NCI-H1092 treated with DMSO at 0.1 percent for 48 hours (cell line): ENCODE data around the gene TBRG4.
"Not testable (repeated sequence)": the region's sequence is repeated elsewhere in the genome, so short reads cannot be mapped to it uniquely, and the experiment has no call there.

Experiments used
- DNase-seq: peaks from one replicate; lab custom pipeline; 2025; lab: John Stamatoyannopoulos, UW

TBRG4 gene

DNA sequence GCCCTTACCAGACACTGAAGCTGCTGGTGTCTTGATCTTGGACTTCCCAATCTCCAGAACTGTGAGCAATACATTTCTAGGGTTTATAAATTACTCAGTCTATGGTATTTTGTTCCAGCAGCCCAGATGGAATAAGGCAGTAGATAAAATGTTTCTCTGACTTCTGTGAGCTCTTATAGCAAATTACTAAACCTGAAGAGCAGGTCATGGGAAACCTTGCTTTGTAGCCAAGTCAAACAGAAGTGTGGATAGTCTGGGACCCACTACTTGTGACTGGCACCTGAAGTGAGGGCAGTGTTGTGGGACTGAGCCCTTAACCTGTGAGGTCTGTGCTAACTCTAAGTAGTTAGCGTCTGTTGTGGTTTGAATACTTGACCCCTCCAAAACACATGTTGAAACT, 4.6 kb upstream of the TBRG4 start:
- DNase-seq = no peak

DNA sequence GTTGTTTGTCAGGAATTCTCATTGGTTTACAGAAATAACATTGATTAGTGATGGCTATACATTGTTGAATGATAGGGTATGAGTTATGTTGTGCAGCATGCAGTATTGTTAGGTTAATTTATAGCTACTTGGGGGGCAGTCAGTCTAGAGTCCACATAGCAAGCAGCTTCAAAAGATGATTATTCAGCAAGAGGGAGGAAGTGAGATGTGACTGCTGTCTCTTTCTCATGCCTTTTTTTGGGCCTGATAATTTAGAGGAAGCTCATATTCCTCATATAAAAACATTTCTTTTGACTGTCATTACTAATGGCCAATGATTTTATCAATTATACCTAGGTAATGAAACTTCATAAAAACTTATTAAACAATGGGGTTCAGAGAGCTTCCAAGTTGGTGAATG, 3.4 kb upstream of the TBRG4 start:
- no peak for DNase-seq

DNA sequence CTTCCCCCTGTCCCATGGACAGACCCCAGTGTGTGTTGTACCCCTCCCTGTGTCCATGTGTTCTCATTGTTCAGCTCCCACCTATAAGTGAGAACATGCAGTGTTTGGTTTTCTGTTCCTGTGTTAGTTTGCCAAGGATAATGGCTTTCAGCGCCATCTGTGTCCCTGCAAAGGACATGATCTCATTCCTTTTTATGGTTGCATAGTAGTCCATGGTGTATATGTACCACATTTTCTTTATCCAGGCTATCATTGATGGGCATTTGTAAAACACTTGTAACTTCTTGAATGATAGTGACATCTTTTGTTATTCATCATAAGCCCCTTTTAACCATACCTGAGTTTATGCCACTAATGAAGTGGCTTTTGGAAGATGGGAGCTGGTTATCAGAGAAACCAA, 2.8 kb upstream of the TBRG4 start:
- not testable (repeated sequence) for DNase-seq

DNA sequence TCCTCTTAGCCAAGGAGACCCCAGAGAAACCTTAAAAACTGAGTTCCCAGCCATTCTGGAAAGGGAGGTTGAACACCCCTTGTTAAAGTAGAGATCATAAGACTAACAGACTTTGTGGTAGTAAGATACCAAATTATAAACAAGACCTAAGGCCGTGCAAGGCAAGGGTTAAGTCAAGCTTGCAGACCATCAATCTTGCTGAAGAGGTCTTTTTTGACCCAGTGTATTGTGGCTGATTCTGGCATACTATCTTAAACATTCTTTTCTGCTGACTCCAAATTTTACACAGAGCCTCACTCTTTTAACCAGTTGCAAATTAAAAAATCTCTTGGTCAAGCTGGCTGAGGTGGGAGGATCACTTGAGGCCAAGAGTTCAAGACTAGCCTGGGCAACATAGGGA, 1.2 kb upstream of the TBRG4 start:
- DNase-seq = no peak

DNA sequence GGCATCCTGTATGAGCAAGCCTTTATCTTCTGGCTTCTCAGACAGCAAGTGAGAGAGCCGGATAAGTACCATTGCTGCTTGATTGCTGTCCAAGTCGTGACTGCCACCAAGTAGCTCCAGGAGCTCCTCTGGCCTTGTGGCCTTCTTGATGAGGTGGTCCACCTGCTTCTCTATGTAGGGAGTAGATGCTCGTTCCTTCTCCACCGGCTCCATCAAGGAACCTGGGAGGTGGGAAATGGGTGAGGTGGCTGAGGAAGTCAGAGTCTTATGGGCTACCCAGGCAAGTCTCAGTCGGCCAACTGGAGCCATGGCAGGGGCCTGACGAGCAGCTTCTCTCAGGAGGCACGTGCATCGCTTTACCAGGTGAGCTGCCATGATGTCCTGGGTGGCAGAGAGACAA, 2.6 kb downstream of the TBRG4 start:
- no peak for DNase-seq

DNA sequence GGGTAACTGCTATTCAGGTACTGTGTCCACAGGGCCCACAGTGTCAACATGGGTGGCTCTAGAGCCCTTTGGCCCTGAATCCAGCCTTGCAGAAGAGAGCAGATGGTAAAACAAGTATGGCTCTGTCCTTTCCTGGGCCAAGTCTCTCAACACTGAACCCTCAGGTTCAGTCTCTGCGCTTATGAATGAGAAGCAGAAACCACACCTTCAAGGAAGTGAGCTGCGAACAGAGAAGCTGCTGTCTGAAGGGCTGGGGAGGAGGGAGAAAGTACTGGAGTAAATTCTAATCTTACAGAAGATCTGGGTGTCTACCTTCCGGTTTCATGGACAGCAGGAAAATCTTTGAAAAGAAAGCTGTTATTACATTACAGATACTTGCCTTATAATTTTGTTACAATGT, 4.1 kb downstream of the TBRG4 start:
- no peak for DNase-seq

DNA sequence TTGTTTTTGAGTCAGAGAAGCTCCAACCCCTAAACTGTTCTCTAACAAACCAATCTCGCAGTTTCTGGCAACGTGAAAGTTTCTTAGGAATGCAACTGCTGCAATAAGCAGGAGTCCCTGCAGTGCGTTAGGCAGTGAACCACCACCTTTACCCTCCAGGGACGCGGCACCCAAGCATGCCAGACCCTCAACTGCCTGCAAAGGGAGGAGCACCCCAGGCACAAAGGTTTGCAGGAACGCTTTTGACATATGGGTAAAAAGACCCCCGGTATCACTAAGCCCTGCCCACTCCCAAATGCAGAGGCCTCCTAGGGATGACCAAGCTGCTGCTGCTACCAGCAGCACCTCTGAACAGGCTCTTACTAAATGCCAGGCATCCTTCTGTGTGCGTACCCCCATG, 4.7 kb downstream of the TBRG4 start:
- DNase-seq = no peak

DNA sequence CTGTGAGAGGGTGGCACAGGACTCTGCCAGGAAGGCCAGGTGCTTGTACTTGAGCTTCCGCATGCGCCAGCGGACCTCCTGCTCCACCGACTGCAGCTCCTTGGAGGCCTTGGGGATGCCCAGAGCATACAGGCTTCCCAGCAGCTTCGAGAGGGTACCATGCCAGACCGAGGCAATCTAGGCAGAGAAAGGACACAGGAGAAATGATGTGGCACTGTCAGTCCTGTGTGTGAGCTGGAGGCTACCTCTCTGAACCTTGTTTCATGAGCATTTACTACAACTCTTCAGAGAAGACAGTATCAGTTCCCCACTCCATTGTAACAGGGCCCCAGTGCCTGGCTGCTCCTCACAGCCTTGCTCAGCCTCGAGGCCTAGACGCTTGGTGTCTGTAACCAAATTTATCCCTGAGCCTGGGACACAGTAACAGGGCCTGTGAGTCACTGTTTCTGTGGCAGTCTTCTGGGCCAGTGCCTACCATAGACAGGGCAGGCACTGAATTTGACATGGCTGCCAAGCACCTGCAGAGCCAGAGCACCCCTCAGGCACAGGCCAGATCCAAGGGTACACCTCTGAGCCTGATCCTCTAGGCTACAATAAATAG, 5.8 kb downstream of the TBRG4 start:
- no peak for DNase-seq

DNA sequence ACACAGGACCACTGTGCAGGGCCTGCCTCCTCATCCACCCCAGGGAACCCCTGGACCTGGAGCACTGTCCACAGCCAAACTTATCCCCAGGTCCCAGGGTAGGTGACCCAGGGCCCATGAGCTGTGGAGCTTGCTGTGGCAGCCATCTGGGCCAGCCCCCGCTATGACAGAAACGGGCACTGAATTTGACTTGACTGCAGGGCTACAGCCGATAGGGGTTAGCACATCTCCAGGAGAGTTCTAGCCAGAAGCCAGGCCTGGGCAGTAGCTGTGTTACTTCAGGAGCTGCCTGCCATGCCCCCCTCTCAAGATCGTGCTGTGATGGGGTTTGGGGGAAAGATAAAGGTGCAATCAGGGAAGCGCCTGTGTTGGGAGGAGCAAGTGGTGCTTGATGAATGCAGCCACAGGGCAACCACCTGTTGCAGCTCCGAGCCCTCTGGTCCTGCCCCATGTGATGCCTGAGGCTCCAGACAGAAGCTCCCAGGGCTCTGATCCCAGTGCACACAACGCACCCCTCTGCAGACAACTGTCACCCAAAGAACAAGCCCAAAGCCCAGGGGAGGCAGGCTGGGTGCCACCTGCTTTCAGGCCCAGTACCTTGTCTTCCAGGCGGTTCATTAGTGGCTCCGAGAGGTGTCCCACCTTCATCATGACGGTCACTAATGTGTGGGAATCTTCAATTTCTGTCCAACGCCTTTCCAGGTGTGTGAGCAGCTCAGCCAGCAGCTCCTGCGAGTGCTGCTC, 6.5 kb downstream of the TBRG4 start:
- no peak for DNase-seq

DNA sequence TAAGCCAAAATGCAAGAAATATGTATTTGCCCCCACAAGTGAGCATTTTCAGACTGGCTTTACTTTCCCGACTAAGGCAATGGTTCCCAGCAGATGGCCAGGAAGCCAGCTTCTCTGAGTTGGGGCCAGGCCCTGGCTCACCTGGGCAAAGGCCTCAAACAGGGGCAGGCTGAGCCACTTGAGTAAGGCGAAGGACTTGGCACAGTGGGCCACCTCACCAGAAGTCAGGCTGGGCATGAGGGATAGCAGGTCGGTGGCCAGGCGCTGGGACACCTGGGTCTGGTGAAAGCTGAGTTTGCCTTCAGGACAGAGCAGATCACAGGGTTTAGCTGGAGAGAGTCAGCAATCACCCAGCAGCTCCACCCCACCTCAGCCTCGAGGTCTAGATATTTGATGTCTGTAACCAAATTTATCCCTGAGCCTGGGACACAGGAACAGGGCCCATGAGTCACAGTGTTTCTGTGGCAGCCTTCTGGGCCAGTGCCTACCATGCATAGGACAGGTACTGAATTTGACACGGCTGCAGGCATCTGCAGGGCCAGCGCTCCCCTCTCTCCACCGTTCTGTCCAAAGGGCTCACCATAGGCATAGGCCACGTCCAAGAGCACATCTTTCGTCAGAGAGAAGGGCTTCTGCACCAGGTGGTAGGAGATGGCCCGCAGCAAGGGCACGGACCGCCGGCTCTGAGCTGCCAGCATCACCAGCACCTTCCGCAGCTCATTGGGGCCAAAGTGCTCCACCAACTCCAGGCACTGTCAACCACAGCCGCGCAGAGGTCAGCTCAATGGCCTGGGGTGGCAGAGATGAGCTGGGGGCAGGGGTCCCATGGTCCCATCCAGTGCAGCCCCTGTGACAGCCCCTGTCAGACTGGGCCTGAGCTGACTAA, 7.3 kb downstream of the TBRG4 start:
- DNase-seq = no peak

DNA sequence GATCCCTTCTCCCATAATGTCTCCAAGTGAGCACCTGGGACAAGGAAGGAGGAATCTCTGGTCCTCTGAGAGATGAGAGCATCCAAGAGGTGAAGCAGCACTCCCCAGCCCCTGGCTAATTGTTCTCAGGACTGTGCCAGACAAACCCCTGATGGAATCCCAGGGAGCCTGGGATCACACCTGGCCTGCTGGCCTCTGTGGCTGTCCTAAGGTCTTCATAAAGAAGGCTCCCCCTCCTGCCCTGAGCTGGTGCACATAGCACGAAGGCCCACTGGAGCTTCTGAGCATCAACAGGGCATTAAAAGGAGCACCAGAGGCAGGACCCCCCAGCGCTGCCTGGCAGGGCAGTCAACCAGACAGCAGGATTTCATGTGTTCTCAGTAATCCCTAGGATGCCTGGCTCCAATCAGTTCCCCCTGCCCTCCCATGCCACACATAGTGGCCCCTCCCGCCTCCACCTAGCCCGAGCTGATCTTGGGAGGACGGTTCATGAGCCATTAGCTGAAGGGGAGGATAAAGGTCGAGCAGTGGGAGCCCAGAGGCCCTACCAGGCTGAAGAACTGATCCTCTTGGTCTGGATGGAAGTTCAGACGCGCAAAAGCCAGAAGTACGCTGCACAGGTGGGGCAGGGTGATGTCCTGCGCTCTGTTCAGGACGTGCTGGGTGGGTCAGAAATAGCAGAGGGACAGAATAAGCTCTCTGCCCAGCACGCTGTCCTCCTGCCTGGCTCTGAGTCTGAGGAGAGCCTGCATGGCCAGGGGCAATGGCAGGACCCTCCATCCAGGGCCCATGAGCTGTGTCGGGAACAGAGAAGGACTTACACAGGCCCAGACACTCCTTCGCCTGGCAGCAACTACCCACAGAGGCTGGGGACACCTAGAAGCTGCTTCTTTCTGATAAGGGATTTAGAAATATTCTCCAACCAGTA, 8.4 kb downstream of the TBRG4 start:
- no peak for DNase-seq

DNA sequence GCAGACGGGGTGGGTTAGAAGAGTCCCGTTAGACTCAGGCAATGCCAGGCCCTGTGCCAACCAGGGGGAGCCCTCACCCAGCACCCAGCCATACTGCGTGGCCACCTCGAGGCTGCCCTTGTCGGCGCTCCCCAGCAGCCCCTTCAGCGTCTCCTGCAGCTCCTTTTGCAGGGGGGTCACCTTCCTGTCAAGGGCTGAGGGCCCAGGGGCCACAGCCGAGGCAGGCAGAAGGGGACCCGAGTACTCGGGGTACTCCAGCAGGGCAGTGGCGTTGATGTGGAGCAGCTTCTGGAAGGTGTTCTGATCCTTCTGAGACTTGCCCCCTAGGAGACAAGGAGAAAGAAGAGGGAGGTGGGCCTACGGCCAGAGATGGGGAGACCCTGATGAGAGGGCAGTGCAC, 9.7 kb downstream of the TBRG4 start:
- no peak for DNase-seq

DNA sequence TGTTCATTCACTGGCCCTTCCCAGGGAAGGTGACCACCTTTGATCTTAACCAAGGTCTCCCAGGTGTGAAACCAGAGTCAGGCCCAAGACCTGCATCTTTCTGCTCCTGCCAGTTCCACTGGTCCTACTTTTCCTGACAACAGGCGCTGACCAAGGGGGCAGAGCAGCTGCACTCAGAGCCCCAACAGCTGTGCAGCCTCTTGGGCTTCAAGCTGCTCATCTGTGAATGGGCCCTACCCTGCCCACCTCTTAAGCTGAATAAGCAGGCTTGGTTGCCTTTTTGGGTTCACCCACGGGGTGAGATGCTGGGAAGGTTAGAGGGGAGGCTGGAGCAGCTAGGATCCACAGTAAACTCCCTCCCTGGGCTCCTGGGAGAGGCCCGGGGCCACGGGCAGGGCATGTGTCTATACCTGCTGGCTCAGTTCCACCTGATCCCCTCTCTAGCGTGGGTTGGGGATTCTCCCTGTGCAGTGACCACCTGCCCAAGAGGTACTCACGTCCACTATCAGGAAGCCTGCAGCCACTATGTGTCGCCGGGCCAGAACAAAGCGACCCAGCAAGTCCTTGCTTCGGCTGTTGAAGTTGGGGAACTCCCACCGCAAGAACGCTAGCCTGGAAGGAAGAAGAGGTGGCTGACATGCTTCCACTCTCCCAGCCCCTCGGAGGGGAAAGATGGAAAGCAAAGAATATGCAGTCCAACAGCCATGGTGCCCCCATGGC, 10.6 kb downstream of the TBRG4 start:
- no peak for DNase-seq

DNA sequence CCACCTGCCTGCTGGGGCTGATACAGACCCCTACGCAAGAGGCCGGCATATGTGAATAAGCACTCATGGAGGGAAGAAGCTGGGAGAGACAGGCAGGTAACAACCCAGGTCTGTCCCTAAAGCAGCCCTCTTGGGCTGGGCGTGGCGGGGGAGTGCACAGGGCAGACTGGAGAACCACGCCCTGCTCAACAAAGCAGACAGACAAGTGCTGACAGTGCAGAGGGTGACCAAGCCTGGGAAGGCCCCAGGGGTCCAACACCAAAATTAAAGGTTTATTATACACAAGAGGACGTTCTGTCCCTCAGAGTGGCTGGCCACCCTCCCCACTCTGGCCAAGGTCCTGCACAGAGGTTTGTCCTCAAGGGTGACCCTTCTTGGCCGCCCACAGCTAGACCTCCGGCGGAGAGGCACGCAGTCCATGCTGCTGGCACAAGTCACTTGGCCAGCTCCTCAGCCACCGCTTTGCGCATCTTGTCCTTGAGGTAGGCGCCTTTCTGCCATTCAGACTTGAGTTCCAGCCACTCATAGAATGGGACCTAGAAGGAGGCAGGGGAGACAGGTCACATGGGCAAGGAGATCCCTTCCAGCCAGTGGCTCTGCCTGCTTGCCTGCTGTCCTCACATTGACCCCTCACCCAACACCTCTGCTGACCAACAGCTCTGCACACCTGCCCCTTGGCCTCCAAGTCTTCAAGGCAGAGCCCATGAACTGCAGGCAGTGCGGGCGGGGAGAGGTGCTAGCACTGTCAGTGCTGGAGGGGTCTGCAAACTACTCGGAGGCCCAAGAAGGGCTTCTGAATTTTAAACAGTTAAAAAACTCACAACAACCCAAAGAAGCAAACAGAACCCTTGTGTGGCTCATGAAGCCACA, 11.4 kb downstream of the TBRG4 start:
- no peak for DNase-seq

DNA sequence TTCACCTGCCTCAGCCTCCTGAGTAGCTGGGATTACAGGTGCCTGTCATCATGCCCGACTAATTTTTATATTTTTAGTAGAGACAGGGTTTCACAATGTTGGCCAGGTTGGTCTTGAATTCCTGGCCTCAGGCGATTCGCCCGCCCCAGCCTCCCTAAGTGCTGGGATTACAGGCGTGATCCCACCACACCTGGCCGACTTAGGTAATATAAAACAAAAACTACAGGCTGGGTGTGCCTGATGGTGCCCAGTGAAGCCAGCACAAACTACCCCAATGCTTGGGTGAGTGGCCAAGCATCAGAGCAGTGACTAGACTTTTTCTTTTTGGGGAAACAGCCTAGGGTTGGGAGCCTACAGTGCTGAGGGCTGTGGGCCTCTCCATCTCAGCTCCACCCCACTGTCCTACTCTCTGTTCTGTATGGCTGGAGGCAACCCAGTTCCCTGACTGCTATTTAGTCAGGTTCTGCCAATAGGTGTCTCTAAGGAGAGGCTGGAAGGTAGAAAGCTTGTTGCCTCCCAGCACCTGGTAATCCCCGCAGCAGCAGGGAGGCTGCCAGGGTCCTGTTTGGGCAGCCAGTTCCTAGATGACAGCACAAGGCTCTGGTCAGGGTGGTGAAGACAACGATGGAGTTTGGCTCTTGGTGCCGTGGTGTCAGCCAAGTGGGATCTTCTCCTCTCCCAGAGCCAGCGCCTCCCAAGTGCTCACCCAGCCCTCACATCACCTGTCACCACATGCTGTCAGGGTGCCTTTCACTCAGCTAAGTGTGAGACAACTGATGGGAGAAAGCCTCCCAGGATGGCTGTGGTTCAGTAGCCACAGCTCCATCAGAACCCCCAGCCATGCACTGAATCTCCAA, 12.3 kb downstream of the TBRG4 start:
- no peak for DNase-seq

DNA sequence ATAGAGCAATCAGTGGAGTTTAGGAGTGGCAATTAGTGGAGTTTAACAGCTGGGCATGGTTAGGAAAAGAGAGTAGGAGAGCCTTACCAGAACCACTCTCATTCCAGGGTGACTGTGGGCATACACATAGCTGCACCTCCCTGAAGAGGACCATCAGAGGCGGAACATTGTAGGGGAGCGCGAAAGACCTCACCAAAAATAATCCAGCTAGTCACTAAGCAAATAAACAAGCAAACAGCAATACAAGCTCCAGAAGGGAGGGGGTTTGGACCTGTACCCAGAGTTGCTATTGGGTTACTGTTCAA, 18.6 kb downstream of the TBRG4 start:
- no peak for DNase-seq

DNA sequence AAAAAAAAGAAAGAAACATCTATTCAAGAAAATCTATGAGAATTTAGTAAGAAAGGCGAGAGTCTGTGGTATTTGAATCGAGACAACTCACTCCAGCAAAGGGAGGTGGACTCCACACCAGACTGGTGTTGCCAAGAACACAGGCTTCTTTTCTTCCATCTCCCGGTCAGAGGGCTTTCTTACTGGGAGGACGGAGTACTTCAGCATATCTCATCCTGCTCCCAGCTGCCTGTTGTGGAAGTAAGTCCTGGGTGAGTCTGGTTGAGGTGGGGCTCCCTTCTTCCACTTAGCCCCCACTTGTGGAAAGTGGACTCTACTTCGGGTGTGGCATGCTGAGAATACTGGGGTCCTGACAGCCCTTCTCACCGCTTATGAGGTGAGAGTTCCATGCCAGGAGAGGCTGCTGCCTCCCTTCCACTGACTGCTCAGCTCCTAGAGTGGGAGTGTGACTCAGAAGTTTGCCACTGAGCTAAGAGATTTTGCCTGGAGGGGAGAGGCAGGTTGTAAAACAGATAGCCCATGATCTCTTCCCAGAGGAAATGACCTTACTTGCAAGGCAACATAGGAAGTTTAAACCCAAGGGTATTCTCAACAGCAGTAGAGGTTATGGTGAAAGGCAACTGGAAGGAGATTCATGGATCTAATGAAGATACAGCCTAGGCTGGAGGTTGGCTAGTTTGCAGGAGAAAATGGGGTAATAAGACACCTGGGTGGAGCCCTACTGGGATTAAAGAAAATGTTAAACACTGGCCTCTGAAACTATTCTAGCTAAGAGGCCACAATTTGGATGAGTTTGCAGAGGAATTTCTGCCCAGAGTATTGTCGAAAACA, 19.2 kb downstream of the TBRG4 start:
- no peak for DNase-seq

DNA sequence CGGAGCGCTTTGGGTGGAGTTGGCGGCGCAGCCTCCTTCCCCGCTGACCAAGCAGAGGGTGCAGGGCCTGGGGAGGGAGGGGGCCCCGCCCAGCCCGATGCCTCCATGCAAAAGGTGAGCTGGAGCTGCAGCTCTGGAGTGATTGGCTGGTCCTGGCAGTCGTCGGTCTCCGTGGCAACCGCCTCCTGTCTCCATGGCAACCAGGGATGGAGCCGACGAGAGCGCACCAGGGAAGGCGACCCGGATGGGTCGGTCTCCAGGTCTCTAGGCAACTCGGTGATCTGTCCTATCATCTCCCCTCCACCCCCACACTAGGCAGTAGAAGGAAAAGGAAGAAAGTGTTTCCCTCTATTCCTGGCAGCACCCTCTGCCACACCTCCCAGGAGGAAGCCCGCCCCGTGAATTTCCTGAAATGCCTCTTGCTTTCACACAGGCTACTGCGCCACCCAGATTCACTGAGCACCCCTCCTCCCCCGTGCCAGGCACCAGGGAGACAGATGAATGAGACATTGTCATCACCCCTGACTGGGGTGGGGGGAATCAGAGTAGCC, 22.1 kb downstream of the TBRG4 start:
- peak; percentile 68 for DNase-seq
